HG02623 (cell line): Measurements from ENCODE around the gene PSMD1.

ENCODE experiments used
- ATAC-seq: cut with Tn5 transposase; IDR thresholded peaks from one replicate; pipeline ENCODE4 v1.9.1; 2021; ENCODE audit warnings: moderate library complexity; ENCODE audit not compliant: unreplicated experiment

Gene PSMD1

DNA sequence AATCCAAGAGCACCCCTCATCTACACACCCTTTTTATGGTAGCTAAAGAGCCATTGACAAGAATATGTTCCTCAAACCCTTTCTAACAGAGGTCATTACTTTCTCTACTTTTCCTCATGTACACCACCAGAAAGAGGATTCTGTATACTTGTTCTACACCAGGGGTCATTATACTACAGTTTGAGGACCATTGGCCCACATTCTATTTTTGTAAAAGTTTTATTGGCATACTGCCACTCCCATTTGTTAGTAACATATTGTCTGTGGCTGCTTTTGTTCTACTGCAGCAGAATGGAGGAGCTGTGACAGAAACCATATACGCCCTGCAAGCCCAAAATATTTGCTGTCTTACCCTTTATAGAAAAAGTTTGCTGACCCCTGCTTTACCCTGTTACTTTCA, 53.9 kb downstream of the PSMD1 start:
- no peak for ATAC-seq

DNA sequence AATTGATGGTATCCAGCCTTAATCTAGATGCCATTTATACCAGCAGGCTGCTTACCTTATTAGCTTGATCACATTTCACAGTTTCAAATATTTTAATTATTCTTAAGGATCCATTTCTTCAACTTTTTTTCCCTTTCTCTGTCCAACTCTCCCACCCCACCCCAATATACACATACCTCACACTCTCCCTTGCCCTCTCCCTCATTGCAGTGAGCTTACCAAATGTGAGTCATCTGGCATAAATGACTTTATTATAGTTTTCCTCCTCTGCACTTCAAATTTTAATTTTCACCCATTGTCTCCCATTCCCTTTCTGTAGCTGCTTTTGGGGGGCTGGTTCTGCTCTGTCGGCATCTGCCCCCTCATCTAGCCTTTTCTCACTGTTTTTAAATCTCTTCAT, 55.3 kb downstream of the PSMD1 start:
- ATAC-seq = no peak

DNA sequence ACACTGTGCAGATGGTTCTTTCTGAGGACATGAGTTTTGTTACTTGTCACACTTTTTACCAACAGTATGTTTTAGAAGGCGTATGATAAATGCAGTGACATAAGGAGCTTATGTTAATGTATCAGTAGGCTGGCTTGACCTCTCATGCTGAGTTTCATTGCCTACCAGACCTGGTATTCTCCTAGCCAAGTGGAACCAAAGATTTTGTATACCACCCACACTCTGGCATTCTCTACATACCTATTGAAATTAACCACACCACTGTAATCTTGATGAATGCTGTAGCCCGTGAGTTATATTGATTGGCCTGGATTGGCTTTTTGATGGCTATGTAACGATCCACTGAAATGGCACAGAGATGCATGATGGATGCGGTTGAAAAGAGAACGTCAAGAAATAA, 56.8 kb downstream of the PSMD1 start:
- no peak for ATAC-seq

DNA sequence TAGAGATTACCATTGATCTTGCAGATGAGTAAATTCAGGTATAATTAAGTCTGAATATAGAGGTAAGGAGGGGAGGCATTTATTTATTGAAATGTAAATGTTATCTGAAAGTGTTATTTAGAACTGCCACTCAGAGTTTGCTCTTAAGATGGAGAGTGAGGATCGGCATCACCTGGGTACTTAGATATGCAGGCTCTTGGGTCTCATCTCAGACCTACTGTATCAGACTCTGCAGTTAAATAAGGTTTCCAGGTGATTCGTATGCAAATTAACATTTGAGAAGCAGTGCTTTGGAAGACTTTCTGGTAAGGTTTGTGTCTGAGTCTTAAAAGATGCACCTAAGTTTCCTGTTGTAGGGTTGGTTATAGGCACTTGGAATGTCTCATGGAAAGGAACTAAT, 59.0 kb downstream of the PSMD1 start:
- ATAC-seq = no peak

DNA sequence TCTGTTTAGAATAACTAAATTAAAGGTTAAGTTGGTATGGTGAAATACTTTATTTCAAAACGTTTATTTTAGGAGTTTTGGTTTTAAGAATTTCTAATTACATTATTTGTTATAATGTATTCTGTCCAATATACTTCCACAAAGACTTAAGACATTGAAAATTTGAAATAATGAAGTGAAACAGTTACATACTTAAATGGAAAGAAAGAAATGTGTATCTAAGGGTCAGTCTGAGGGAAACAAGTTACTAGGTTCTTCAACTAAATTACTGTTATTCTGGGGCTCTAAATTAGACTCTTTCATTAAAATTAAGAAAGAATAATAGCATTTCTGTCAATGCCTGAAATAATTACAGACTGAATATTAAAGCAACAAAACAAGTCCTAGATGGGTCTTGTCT, 60.5 kb downstream of the PSMD1 start:
- ATAC-seq = no peak

DNA sequence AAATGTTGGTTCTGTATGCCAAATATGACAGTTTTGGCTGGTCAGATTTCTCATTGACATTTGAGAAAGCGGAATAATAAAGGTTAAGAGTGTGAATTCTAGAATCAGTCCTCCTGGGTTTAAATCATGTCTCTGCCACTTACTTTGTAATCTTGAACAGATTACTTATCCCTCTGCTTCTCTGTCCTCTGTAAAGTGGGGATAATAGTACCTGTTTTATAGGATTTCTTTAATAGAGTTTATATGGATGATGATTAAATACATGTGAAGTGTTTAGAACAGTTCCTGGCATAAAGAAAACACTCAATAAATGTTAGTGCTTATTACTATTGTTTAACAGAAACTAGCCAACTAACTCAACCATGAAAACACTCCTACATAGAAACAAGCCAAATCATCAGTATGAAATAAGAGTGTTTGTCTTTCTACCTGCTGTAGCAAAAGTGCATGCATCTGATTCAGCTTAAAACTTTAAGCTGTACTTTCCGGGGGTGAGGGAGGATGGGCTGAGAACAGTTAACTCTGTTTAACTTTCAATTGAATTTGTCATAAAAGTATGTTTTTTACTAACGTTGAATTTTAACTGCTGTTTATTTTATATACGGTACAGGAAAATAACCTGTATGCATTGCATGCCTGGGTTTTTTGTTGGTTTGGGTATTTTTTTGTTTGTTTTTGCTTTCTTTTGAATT, 61.4 kb downstream of the PSMD1 start:
- no peak for ATAC-seq

GRCh38 chr2:231118614-231118942, 61.9 kb downstream of the PSMD1 start:
- no peak for ATAC-seq

DNA sequence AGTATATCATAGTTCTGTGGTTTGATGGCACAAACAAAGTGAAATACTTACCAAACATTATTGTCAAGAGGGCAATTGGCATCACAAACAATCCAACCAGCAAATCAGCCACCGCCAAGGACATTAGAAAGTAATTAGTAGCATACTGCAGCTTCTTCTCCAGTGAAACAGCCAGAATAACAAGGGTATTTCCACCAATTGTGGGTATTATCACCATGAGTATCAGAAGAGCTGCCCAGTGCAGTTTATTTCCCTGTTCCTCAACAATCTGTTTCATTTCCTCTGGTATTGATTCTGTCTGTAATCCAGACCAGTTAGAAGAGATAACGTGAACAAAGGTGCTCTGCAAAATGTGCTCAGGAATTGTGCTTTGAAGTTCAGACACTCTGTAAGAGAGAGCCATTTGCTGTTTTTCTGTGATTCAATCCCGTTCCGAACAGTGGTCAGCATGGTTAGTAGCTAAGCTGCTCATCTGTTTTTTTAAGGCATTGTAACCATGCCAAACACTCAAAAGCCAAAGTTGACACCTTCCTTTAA, 66.8 kb downstream of the PSMD1 start:
- ATAC-seq = no peak

DNA sequence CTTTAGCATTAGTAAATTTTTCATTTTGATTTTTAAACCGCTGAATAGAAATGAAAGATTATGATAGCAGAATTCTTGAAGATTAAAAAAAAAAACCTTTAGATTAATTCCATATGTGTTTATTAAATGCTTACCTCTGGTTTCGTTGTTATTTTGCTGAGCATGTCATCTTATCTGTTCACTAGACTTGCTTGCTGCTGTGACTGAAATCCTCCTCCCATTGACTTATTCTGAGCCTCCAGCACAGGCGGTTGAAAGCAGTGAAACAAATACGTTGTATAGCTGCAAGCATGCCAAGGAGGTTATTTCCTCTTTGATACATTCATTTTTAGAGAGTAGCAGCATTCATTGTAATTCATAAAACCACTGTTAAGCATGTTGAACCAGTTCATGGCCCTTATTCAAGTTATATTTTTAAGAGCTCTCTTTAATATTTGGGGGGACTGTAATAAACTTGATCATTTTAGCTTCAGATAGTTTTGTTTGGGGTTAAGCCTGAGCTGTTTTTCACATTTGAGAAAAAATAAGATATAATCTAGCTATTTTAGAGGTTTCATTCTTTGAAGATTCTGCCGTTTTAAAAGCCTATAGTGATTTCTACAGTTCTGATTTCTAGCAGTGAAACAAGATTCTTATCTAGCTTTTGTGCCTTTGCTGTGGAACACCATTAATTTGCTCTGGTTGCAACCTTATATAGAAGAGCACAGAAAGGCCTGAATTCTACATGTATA, 68.3 kb downstream of the PSMD1 start, which contains the start of gene HTR2B:
Gene HTR2B (minus strand): TSS at position 205 of the 731 bp plus-strand sequence. CDS start 1,278 bp downstream, outside the sequence.
- ATAC-seq = no peak

- ATAC-seq = no peak
Observed at GRCh38 chr2:231126123-231126522, 69.5 kb downstream of the PSMD1 start.

DNA sequence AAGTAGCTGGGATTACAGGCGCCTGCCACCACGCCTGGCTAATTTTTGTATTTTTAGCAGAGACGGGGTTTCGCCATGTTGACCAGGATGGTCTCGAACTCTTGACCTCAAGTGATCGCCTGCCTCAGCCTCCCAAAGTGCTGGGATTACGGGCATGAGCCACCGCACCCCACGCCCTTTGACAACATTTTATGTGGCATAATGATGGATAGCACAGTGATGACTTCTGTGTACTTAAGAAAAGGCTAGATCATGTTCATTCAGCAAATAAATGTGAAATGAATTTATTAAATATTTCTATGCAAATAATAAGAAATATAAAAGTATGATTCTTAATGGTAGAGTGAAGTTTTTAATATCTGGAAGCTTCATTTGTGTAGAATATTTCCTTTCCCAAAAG, 70.8 kb downstream of the PSMD1 start:
- no peak for ATAC-seq

GRCh38 chr2:231127936-231128335, 71.3 kb downstream of the PSMD1 start:
- no peak for ATAC-seq

- ATAC-seq = no peak
Observed at GRCh38 chr2:231128541-231128940, 71.9 kb downstream of the PSMD1 start.

GRCh38 chr2:231129216-231129615, 72.5 kb downstream of the PSMD1 start:
- no peak for ATAC-seq

DNA sequence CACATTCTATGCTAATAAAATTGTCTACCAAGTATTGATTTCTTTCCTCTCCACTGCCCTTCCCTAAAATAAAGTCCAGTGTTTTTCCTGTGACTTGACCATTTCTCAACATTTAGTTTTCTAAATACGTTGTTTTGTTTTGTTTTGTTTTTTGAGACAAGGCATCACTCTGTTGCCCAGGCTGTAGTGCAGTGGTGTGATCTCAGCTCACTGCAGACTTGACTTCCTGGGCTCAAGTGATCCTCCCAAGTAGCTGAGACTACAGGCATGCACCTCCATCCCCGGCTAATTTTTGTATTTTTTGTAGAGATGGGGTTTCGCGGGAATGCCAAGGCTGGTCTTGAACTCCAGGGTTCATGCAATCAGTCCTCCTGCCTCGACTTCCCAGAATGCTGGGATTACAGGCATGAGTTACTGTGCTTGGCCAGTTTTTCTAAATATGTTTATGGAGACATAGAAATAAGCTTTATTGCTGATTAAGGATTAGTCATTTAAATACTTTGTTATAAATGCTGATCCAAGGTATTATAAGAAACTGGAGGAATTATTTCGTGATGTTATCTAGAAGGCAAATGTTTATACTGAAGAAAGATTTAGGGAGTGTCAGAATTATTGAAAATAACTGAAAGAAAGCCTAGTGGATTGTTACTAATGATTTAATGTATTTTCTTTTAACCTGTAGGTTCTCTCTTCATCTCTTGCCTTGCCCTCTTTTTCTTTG, 73.8 kb downstream of the PSMD1 start:
- no peak for ATAC-seq

DNA sequence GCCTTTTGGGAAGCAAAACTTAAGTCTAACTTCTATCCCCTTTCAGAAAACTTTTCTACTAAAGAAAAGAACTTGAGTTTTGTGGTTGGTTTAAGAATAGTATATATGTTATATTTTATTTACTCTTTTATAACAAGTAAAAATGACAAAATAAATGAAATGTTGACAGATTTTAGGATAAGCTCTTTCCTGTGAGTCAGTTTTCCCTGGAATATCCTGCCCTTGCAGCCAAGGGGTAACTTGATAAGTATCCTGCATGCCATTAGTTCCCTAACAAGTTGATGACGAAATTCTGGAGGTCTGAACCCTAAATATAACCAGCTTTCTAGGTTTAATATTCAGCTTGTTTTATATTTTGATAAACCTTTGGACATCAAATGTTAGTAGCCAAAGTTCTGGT, 75.5 kb downstream of the PSMD1 start:
- ATAC-seq = no peak

DNA sequence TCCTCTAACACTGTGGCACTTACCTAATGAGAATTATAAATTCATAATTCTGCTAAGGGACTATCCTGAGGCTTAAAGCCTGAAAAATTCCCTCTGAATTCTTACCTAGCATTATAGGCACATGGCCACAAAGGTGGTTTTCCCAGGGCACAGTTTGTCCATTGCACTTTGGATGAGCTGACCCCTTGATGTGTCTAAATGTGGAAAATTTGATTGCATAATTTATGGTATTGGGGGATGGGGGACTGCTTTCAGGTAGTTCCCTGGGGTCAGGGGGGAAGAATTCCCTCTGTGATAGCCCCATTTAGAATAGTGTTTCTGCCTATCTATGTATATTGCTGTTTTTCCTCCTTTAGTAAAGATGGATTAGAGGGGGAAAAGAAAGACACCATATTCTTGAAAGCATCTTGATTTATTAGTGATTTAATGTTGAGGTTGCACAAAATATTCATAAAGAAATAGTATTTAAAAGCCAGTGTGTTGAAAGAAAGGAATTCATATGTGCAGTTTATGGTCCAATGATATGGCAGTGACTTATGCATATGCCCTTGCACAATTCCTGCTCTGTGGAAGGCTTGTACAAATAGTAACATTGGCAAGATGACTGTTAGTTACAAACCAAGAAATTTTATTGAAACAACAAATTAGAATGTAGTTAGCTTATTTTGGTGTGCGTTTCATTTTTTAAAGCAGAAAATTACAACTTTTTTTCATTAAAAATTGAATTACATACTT, 76.9 kb downstream of the PSMD1 start:
- ATAC-seq = no peak

- ATAC-seq = no peak
Observed at GRCh38 chr2:231134910-231135655, 78.4 kb downstream of the PSMD1 start.

DNA sequence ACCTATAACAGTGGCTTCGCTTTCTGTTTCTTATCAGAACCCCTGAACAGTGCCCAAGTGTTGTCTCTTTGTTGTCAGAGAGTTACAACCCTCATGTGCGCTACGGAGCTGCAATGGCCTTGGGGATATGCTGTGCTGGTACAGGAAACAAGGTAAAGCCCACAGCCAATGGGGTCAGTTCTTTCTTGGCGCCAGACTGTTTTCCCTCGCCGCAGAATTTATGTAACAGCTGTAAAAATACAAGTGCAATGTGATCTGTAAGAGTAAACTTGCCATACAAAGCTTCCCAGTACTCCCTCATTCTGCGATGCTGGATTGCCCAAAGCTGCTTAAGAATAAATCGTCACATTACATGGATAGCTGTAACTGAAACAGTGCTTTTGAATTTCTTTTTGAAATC, 82.0 kb downstream of the PSMD1 start:
- ATAC-seq = no peak

DNA sequence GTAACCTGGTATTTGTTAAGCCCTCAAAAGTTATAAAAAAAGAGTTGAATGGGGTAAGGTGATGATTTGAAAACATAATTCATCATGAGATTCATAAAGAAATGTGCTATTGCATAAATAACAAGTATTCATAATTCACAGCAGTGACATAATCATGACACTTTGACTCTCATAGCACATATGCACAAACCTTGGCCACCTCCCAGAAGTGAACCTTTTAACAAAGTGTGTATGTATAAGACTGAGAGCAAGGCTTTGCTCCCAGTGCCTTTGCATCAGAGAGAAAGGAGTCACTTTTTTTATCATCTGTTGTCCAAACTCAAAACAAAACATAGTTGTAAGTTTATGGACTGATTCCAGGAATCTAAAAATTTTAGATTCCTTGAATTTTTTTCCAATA, 83.1 kb downstream of the PSMD1 start:
- no peak for ATAC-seq
